Colon (tissue), 2 donors: Measurements from ENCODE around the gene LOX.
"Not testable (repeated sequence)": the region's sequence is repeated elsewhere in the genome, so short reads cannot be mapped to it uniquely, and the experiment has no call there.

Experiments used
- FAIRE-seq: peaks from 2 replicates; lab custom pipeline; 2012; peaks lifted over from hg19 to GRCh38; lab: Jason Lieb, UNC
- donor health status: control.
- donor health status: control.

LOX gene

DNA sequence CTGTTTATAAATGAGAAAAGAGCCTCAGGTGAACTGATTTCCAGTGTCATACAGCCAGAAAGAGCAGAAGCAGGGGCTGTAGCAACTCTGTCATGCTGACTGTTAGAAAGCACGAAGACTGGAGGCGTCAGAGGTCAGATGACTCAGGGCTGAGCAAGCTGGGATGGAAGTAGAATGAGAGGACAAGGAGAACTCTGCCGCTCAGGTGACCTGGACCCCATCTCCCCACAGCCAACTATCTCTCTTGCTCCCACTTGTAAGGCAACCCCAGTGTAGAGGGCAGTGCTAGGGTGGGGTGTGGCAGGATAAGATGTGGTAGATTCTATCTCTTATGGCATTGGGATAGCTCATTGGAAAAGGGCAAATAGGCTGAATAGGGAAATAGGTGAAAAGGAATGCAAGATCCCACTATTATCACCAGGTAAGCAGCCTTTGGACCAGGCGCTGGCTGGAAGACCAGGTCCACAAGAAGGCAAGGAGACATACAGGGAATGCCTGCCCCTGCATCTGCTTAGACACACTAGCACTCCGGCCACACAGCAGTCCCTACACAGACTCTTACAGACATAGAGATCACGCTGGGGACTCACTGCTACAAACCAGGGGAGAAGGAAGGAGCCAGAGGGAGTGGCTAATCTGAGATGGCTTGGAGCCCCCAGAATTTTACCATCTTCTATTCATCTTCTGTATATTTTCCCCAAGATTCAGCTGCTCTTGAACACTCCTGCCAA, 21.2 kb upstream of the LOX start:
- FAIRE-seq, result no peak

DNA sequence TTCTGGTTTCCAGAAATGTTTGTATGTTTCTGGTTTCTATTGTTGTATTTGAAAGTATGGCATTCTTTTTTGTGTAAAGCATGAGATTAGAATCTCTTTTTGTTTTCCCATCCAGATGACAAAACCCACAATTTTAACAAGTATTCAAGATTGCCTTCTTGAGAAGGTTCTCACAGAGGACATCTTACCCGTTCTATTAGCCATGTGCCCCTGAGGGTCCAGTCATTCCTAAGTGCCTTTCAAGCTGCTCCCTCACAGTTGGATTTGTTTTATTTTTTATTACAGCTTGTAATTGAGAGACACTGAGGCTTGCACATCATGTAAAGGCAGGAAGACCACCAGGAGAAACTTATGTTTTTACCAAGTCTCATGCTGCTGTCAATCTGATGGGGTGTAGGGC, 19.3 kb upstream of the LOX start:
- no peak for FAIRE-seq

DNA sequence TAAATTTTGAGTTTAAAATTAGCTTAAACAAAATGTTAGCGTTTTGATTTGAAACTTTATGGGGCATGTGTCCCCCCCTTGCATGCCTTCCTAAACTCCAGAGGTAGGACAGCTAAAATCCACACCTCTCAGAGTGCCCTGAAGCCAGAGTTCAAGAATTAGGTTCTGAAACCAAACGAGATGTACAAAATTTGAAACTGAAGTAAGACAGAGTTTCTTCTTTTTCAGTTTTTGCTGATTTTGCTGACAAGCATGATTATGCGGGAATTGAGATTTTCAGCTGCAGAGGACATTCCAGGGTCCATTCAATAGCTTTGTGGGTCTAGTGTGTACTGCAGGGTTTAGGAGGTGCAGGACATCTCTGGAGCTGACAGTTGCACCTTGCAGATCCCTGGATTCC, 17.1 kb upstream of the LOX start:
- FAIRE-seq, result no peak

DNA sequence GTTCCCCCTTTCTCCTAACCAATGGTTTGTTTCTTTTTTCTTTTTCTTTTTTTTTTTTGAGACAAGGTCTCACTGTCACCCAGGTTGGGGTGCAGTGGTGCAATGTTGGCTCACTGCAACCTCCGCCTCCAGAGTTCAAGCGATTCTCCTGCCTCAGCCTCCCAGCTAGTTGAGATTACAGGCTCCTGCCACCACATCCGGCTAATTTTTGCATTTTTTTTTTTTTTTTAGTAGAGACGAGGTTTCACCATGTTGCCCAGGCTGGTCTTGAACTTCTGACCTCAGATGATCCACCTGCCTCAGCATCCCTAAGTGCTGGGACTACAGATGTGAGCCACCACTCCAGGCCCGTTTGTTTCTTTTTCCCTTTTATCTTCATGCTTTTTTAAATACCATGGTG, 16.2 kb upstream of the LOX start:
- FAIRE-seq, result not testable (repeated sequence)

DNA sequence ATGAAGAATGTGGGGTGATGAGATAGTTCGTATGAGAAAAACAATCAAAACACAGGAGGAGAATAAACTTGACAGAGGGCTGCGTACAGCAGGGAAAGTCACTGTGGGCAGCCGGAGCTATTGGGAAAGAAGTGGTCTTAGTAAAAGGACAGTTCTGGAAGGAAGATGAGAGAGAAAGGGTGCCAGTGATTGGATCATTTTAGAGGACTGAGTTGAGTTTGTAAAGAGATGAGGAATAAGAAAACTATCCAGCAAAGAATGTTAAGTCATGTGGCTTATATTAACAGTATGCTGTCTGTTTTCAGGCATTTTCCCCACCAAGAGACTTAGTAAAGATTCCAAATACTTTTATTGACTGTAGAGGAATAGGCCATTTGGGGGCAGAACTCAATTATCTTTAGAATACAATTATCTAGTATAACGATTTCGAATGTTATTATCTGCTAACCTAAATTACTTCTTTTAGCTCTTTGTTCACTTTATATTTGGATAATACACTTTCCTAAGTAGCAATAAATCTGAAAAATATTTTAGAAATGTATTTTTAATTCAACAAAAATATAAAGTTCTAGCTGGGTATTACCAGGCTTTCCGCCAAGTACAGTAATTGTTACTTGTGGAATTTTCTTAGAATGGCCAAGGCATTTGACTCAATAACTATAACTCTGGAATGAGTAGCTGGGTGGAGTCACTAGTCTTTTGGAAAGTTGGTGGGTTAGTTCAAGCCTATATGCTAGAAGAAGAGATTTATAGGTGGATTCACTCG, 15.5 kb upstream of the LOX start:
- FAIRE-seq, result no peak

DNA sequence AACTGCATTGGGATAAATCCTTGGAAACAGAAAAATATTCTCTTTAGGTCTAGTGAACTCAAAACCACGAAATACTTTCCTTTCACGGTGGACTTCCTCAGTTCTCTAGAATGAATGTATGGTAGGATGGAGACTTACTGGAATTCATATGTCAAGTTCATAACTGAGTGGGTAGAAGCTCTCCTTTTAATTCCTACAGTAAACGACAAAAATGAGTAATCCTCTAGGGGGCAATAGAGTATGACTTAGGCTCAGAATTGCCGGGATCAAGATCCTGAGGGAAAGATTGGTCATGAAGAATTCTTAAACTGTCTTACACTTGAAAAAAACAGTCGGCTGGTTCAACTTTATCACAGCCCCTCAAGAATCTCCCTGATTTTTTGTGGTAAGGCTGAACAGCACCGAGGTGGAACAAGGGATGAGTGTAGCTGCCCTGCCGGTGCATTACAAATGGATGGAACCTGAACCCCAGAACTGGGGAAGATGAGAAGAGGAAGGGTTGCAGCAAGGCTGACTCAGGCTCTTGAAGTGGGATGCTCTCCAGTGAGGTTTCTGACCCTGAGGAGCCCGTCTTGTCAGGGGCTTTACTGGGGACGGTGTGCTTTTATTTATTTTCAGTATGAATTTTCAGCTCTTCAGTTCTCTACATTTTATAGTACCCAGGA, 14.0 kb upstream of the LOX start:
- no peak for FAIRE-seq

DNA sequence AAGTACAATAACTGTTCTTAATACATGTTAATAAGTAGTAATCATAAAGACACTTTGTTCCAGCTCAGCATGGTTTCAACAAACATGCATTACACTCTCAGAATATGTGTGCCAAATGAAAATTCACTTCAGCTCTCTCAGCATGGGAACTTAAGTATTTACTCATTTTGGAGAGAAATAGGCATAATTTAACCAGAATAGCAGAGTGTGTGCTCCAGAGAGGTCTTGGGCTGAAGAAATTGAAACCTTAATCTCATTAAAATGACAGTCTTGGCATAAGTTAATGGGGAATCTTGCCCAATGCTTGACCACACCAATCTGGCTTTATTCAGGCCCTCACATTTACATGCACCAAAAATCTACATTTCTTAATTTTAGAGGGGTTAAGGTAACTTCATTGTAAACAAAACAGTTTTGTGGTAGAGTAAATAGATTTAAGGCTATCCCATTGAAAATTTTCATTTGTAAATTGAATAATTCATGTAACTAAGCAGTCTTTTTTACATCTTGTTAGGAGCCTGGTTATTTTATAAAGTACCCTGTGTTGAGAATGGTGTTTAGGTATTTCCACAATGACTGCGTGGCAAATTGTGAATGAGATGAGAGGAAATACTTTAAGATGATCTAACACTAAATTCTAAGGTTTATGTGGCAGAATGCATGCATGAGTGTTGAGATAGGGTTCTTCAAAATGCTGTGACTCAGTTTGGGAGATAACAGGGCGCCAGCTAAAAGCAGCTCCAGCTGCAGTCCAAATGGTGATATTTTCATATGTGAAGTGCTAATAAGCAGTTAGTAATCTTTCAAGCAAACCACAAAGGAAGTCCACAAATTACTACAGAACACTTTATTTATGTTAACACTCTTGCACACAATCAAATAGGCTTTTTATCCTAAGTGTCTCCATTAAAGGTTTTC, 11.3 kb upstream of the LOX start:
- no peak for FAIRE-seq

DNA sequence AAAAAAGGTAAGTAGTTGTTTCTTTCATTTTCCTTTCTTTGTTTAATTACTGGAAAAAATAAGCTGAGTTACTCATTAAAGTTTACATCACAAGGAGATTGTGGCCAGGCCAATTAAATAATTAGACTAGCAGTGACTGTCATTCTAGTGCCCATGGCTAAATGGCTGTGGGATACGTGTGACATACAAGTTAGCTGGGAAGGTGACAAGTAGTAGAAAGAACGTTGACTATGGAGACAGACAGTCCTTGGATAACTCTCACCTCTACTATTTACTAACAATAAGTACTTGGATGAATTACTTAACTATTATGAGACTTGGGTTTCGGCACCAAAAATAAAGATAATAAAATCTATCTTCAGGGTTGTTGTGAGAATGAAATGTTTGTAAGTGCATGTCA, 7.0 kb upstream of the LOX start:
- no peak for FAIRE-seq

DNA sequence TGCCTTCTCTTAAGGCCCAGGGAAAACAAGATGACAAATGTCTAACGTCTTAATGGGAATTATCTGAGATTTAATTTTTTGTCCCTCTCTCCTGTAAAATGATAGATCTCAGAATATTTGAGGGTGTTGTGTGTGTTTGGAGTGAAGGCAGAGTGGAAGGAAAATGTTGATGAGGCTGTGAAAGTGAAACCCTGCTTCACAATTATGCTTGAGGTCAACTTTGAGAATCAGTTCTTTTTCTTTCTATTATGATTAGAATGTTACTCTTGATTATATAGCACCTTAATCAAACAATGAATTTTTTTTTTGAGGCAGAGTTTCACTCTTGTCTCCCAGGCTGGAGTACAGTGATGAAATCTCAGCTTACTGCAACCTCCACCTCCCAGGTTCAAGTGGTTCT, 5.5 kb upstream of the LOX start:
- no peak for FAIRE-seq

DNA sequence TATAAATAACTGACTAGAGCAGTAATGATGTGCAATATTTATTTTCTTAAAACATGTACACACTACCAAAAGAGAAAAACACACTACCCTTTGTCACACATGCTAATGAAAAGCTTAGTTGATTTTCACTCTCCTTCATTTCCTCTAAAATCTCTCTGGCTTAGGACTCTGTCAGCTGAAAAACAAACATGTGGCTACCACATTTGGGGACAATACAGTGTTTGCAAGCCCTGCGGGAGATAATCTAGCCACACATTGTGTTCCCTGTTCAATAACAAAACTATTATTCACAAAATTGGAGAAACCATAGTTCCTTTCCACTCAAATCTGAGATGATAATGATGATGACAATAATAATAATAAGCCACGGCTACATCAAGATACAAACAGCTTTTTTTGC, 3.5 kb upstream of the LOX start:
- FAIRE-seq, result no peak

DNA sequence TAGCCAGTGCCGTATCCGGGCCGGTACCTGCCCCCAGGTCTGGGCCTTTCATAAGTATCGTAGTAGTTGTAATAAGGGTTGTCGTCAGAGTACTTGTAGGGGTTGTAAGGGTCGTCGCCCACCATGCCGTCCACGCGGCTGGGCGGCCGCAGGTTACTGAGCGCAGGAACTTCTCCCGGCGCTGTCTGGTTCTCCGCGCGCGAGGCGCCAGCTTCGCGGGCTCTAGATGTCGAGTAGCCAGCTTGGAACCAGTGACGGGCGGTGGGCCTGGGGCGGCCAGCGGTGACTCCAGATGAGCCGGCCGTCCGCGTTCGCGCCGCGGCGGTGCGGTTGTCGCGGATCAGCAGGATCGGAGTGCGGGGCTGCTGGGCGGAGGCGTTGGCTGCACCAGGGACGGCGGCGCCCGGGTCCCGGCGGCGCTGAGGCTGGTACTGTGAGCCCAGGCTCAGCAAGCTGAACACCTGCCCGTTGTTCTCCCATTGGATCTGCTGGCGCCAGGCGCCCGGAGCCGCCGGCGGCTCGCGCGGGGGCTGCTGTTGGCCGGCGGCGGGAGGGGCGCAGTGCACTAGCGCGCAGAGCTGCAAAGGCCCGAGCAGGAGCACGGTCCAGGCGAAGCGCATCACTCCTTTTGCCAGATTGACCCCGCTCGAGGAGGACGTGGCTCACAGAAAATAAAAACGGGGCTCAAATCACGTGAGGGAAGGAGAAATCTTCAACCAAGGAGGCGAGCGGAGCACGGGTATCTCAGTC, 518 bp downstream of the LOX start:
- FAIRE-seq, result no peak

DNA sequence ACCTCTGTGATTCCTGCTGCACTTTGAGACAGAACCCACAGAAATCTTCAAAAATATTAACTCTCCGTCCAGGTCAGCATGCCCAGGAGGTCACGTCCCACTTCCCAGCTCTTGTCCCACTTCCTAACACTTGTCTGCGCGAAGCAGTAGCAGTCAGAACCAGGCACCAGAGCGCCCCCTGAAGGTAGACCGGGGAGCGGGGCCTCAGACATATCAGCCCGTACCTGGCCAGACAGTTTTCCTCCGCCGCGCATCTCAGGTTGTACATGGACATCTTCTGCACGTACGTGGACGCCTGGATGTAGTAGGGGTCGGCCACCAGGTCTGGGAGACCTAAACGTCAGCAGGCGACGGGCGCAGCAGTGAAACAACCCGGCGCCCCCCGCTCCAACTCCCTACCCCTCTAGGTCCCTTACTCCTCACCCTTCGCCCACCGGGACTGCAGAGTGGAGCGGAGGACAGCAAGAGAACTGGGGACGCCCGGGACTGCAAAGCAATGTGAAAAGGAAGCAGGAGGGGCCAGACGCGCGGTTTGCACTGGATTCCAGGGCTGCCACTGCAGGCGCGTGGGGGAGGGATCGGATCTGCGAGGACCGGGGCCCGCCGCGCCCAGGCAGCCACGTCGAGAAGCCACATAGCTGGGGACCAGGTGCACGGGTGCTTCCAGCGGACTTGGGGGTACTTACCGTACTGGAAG, 1.2 kb downstream of the LOX start:
- FAIRE-seq, result no peak

DNA sequence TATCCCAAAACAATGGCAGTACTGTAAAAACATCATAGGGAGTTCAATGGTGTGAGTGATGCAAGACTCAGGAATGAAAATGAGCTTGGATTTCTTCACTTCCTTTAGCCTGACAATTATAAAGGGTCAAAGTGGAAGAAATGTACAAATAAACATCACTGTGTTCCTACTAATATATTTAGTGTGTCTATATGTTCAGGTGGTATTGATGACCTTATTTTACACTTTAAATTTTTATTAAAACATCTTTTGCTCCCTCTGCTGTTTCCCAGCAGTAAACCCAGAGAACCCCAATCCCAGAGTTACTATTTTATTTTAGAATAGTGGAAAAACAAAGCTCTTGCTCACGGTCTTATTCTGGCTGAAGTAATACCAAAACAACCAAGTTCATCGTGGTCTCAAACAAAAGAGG, 2.0 kb downstream of the LOX start:
- FAIRE-seq, result no peak

DNA sequence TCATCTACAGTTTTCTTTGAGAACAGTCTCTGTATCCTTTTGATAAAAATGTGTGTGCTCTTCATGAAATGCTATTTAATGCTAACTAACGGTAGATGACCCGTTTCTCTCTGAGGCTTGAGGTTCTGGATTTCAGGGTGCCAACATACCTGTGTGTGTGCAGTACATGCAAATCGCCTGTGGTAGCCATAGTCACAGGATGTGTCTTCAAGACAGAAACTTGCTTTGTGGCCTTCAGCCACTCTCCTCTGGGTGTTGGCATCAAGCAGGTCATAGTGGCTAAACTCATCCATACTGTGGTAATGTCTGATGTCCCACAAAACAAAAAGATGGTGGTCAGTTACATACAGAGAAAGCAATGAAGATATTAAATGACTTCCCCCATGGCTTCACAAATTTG, 4.2 kb downstream of the LOX start:
- FAIRE-seq, result no peak

DNA sequence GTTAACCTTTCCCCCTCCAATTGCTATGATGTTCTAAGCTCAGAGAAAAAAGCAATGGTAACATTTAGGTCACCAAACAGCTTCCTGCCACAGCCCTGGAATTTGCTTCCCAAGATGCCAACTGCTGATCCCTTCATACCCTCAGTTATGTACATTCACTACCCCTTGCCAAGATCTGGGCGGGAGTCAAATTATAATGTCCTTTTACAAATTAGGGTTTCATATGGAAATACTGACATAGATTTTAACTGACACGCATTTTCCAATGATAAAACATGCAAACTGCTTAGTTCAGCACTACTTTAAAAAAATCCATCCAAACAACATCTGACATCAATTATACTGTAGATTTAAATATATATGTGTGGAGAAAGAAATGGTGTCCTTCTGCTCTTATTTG, 5.0 kb downstream of the LOX start:
- FAIRE-seq, result no peak

DNA sequence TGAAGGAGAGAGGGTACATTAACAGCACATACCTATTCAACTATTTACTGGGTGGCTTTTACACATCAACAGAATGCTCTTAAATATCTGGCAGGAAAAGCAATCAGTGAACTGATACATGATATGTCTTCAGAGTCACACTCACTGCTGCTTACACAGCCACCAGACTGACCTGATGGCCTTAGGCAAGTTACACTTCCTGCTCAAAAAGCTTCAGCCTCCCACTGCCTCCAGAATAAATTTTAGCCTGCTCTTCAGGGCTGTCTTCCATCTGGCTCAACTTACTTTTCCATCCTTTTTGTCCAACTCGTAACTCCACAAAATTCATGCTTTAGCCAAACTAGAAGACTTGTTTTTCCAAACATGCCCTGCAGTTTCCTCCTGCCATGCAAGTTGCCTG, 10.7 kb downstream of the LOX start:
- FAIRE-seq, result no peak

DNA sequence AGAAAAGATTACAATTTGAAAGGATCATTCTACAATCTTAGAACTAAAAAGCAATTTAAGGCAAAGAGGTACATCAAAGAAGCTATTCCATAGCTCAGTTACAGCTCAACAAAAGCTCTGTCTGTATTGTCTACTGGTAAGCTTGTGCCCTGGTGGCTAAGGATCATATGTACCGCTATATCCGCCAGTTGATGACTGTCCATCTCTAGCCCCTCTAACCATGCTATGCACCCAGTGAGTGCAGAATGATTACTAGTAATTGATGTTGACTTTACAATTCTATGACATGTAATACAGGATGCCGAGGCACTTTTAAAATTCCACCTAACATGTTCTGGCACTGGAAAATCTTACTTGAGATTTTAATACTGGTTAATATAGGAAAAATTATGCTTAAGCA, 13.1 kb downstream of the LOX start:
- no peak for FAIRE-seq

DNA sequence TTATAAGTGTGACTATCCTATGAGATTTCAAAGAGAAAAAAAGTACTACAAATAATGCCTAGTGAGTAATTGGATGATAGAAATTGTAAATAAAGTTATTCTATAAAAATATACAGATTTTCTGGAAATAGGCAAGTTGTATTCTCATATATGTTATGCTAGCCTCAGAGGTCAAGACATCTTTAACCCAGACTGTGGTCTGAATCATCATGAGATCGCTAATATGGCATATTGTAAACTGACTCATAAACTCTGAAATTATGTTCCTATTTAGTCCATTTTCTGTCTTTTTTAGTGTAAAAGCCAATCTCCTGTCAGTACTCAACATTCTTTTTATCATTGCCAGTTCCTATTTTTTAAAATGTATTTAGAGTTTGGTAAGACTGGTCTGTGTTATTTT, 14.2 kb downstream of the LOX start:
- no peak for FAIRE-seq

DNA sequence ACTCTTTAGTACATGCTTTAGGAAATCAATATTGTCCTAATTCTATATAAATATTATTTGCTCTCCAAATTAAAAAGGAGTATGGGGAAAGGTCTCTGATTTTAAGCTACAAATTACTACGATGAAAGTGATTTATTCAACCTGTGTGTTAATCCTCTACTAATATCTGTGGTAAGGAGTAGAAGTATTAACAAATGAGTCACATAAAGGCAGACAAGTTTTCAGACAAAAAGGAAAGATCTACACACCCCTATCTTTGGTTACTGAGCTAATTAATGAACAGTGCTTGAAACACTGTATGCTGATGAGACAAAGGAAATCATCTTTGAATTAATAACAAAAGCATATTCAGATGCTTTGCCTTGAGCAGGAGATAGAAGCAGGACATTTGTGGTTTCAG, 15.9 kb downstream of the LOX start:
- FAIRE-seq, result no peak

DNA sequence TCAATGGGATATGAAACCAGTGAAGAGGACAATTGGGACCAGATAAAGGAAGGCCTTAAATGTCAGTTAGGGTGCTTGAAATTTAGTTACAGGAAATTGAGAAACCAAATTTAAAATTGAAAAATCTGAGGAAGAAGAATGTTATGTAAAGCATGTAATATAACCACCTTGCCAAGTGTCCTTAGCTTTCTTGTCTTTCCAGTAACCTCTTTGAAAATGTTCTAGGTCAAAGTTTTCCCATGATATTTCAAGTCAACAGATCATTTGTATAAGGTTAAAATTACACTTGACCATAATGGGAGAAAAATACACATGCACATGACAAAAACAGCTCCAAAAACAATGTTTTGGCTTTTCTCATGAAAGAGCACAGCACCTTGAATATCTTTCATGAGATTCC, 21.1 kb downstream of the LOX start:
- FAIRE-seq, result no peak

DNA sequence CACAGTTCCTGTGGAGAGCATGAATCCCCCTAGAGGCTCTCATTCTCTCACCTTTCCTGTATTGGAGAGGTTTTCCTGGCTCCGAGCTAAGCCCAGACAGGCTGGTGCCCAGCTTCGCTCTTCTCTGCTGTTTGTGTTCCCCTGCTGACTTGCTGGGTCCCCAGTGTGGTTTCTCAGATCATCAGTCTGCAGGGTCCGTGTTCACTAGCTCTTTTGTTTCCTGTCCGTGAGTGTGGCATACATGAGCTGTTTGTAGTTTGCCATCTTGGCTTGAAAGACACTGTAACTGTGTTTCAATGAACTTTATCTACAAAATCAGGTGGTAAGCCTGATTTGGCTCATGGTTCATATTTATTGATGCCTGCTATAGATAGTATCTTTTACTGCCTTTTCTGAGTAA, 23.8 kb downstream of the LOX start:
- FAIRE-seq, result no peak
